Trophoblast cell (in vitro differentiated cells and primary cell): Measurements from ENCODE around the gene GOSR1.

Source experiments
- DNase-seq, 2 donors: peaks; one replicate each; pipeline ENCODE4 v3.0.0-alpha.2; 2016
- H2AFZ ChIP-seq: 2 replicates; pipeline ENCODE4 v1.6.1; 2013; ENCODE audit warnings: low read length, moderate library complexity, mild to moderate bottlenecking; ENCODE audit not compliant: insufficient read depth, poor library complexity
- H2AK5ac ChIP-seq: 2 replicates; pipeline ENCODE4 v1.6.1; 2013; ENCODE audit warnings: mild to moderate bottlenecking, low read length
- H2BK120ac ChIP-seq: 2 replicates; pipeline ENCODE4 v1.6.1; 2013; ENCODE audit warnings: low read length, mild to moderate bottlenecking, moderate library complexity; ENCODE audit not compliant: insufficient read depth, poor library complexity
- H2BK12ac ChIP-seq: 2 replicates; pipeline ENCODE4 v1.6.1; 2013; ENCODE audit warnings: mild to moderate bottlenecking, low read length, moderate library complexity
- H2BK5ac ChIP-seq: 2 replicates; pipeline ENCODE4 v1.6.1; 2013; ENCODE audit warnings: low read length, low read depth, moderate library complexity, mild to moderate bottlenecking; ENCODE audit not compliant: poor library complexity
- H3K14ac ChIP-seq: 2 replicates; pipeline ENCODE4 v1.6.1; 2013; ENCODE audit warnings: mild to moderate bottlenecking, low read length
- H3K18ac ChIP-seq: 2 replicates; pipeline ENCODE4 v1.6.1; 2013; ENCODE audit warnings: mild to moderate bottlenecking, low read length
- H3K23ac ChIP-seq: 2 replicates; pipeline ENCODE4 v1.6.1; 2013; ENCODE audit warnings: low read length
- H3K27ac ChIP-seq: 2 replicates; pipeline ENCODE4 v1.5.1; 2013; ENCODE audit warnings: low read depth, mild to moderate bottlenecking, inconsistent platforms, low read length, moderate library complexity
- H3K27me3 ChIP-seq: 2 replicates; pipeline ENCODE4 v1.6.1; 2013; ENCODE audit warnings: inconsistent platforms, mild to moderate bottlenecking, low read length, moderate library complexity; ENCODE audit not compliant: insufficient read depth
- H3K36me3 ChIP-seq, 2 experiments: 1 replicate in 1 of 2; 2 replicates in 1 of 2; pipeline ENCODE4 v1.6.1; 2013; ENCODE audit warnings: low read length in 2 of 2, mild to moderate bottlenecking in 2 of 2, moderate library complexity in 1 of 2; ENCODE audit not compliant: insufficient read depth in 2 of 2, control insufficient read depth in 1 of 2
- H3K4ac ChIP-seq: 2 replicates; pipeline ENCODE4 v1.6.1; 2013; ENCODE audit warnings: low read depth, mild to moderate bottlenecking, low read length, moderate library complexity
- H3K4me1 ChIP-seq, 2 experiments: 1 replicate in 1 of 2; 2 replicates in 1 of 2; pipeline ENCODE4 v1.6.1; 2013; ENCODE audit warnings: low read length in 2 of 2, mild to moderate bottlenecking in 2 of 2, moderate library complexity in 1 of 2; ENCODE audit not compliant: insufficient read depth in 2 of 2, control insufficient read depth in 1 of 2
- H3K4me2 ChIP-seq: 2 replicates; pipeline ENCODE4 v1.6.1; 2013; ENCODE audit warnings: inconsistent platforms, mild to moderate bottlenecking, low read length, moderate library complexity
- H3K4me3 ChIP-seq: 2 replicates; pipeline ENCODE4 v1.5.1; 2013; ENCODE audit warnings: mild to moderate bottlenecking, low read depth, low read length, inconsistent platforms
- H3K79me1 ChIP-seq: one replicate; pipeline ENCODE4 v1.6.1; 2013; ENCODE audit warnings: low read length
- H3K79me2 ChIP-seq: 2 replicates; pipeline ENCODE4 v1.6.1; 2013; ENCODE audit warnings: low read length, mild to moderate bottlenecking; ENCODE audit not compliant: control insufficient read depth, insufficient read depth, poor library complexity
- H3K9ac ChIP-seq: 2 replicates; pipeline ENCODE4 v1.6.1; 2013; ENCODE audit warnings: mild to moderate bottlenecking, low read length
- H3K9me3 ChIP-seq: 2 replicates; pipeline ENCODE4 v1.6.1; 2013; ENCODE audit warnings: low read depth, mild to moderate bottlenecking, control low read depth, inconsistent platforms, low read length; ENCODE audit not compliant: insufficient read depth
- H4K12ac ChIP-seq: 2 replicates; pipeline ENCODE4 v1.6.1; 2013; ENCODE audit warnings: low read depth, mild to moderate bottlenecking, low read length, moderate library complexity
- H4K8ac ChIP-seq: 2 replicates; pipeline ENCODE4 v1.6.1; 2013; ENCODE audit warnings: low read depth, mild to moderate bottlenecking, low read length, moderate library complexity
- H4K91ac ChIP-seq: one replicate; pipeline ENCODE4 v1.6.1; 2013; ENCODE audit warnings: low read depth, mild to moderate bottlenecking, low read length, moderate library complexity
- WGBS: extraction: QIAGEN DNeasy Blood & Tissue Kit; methylation state at CpG from one replicate; pipeline ENCODE4 v1.1.7; 2013; ENCODE audit warnings: missing lambda C conversion rate; ENCODE audit not compliant: insufficient read length, insufficient coverage; ENCODE audit errors: extremely low coverage; 5-methylcytosine and 5-hydroxymethylcytosine counted together

Gene GOSR1

DNA sequence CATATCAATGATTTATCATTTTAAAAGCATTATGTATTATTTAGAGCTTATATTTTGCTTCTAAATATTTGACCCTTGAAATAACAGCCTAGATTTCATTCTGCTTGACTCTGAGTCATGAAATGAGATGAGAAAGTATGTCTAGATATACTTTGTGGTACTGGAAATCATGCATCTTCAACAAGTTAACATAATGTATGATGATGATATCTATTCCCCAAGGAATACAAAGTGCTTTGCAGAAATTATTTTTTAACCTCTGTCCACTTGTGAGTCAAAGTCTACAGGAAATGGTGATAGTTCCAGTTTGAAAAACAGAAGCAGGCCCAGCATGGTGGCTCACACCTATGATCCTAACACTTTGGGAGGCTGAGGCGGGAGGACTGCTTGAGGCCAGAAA is 36.1 kb downstream of the GOSR1 start:
- Histone ChIP-seq H3K4me1 (no peaks in the 10 kb centered on the region), H4K8ac (no peak overlapping the region), H3K4me3 (no peak overlapping the region), H3K18ac (no peak overlapping the region), H2BK12ac (no peak overlapping the region), H4K91ac (no peak overlapping the region), H2AK5ac (no peak overlapping the region), H3K9me3 (no peaks in the 10 kb centered on the region), H4K12ac (no peak overlapping the region), H3K36me3 (peaks cover 16 to 18% of the 10 kb centered on the region in 2 experiments), H3K4me2 (no peak overlapping the region), H3K27ac (no peak overlapping the region), H3K23ac (no peak overlapping the region), H3K9ac (no peak overlapping the region), H2BK120ac (no peak overlapping the region), H2AFZ (no peak overlapping the region), H3K4ac (no peak overlapping the region), H3K14ac (no peak overlapping the region), H3K79me1 (no peaks in the 10 kb centered on the region), H3K27me3 (no peaks in the 10 kb centered on the region), H3K79me2 (no peaks in the 10 kb centered on the region), H2BK5ac (no peak overlapping the region)
- DNase-seq = no peak
- WGBS = no CpG with 5 or more reads among the region's 1 CpG

GRCh38 chr17:30514895-30515596 is 37.8 kb downstream of the GOSR1 start:
- H3K18ac ChIP-seq = no peak overlapping the region
- no peaks in the 10 kb centered on the region for H3K9me3 ChIP-seq
- no peaks in the 10 kb centered on the region for H3K79me1 ChIP-seq
- peaks cover 20 to 24% of the 10 kb centered on the region in 2 experiments for H3K36me3 ChIP-seq
- H3K27ac ChIP-seq = no peak overlapping the region
- H3K4me1 ChIP-seq = no peaks in the 10 kb centered on the region
- H4K8ac ChIP-seq = no peak overlapping the region
- H4K91ac ChIP-seq = no peak overlapping the region
- H4K12ac ChIP-seq = no peak overlapping the region
- no peak overlapping the region for H3K9ac ChIP-seq
- no peak overlapping the region for H2AFZ ChIP-seq
- H3K27me3 ChIP-seq = no peaks in the 10 kb centered on the region
- no peak overlapping the region for H2BK120ac ChIP-seq
- no peak overlapping the region for H3K4me2 ChIP-seq
- H2BK12ac ChIP-seq = no peak overlapping the region
- WGBS = no CpG with 5 or more reads among the region's 3 CpGs
- H3K23ac ChIP-seq = no peak overlapping the region
- H3K4me3 ChIP-seq = no peak overlapping the region
- DNase-seq = no peak
- H2BK5ac ChIP-seq = no peak overlapping the region
- H3K79me2 ChIP-seq = no peaks in the 10 kb centered on the region
- H3K14ac ChIP-seq = no peak overlapping the region
- no peak overlapping the region for H2AK5ac ChIP-seq
- no peak overlapping the region for H3K4ac ChIP-seq

GRCh38 chr17:30517786-30518185 is 40.6 kb downstream of the GOSR1 start:
- no peak overlapping the region for H2BK120ac ChIP-seq
- no peaks in the 10 kb centered on the region for H3K4me1 ChIP-seq
- no peak overlapping the region for H2AK5ac ChIP-seq
- H3K9ac ChIP-seq = peak overlapping the region; percentile 7
- H3K23ac ChIP-seq = no peak overlapping the region
- no peaks in the 10 kb centered on the region for H3K27me3 ChIP-seq
- H3K4ac ChIP-seq = no peak overlapping the region
- H3K4me3 ChIP-seq = no peak overlapping the region
- H3K79me2 ChIP-seq = no peaks in the 10 kb centered on the region
- peaks cover 8% of the 10 kb centered on the region for H3K9me3 ChIP-seq
- no peak overlapping the region for H2AFZ ChIP-seq
- H3K79me1 ChIP-seq = no peaks in the 10 kb centered on the region
- H3K18ac ChIP-seq = no peak overlapping the region
- H4K8ac ChIP-seq = no peak overlapping the region
- WGBS = no CpG with 5 or more reads among the region's 1 CpG
- no peak overlapping the region for H3K27ac ChIP-seq
- DNase-seq = no peak
- H2BK12ac ChIP-seq = no peak overlapping the region
- H4K91ac ChIP-seq = no peak overlapping the region
- H3K36me3 ChIP-seq = peaks cover 31 to 32% of the 10 kb centered on the region in 2 experiments
- no peak overlapping the region for H3K4me2 ChIP-seq
- H4K12ac ChIP-seq = no peak overlapping the region
- H3K14ac ChIP-seq = no peak overlapping the region
- no peak overlapping the region for H2BK5ac ChIP-seq

DNA sequence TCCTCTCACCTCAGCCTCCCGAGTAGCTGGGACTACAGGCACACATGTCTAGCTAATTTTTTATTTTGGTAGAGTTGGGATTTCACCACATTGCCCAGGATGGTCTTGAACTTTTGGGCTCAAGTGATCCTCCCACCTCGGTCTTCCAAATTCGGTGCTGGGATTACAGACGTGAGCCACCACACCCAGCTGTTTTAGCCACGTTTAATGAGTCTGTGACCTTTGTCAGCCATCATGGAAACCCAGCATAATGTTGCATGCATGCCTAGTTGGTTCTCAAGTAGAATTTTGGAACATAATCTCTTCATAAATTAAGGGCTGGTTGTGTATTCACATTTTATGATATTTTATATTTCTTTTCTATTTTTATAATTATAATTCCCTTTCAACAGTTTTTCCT is 42.0 kb downstream of the GOSR1 start:
- Histone ChIP-seq H3K79me2 (no peaks in the 10 kb centered on the region), H4K91ac (no peak overlapping the region), H2AK5ac (no peak overlapping the region), H2BK120ac (no peak overlapping the region), H3K79me1 (no peaks in the 10 kb centered on the region), H2BK5ac (no peak overlapping the region), H3K27me3 (no peaks in the 10 kb centered on the region), H3K9ac (no peak overlapping the region), H2AFZ (no peak overlapping the region), H3K36me3 (peaks cover 31 to 32% of the 10 kb centered on the region in 2 experiments), H3K4me1 (no peaks in the 10 kb centered on the region), H3K27ac (no peak overlapping the region), H3K9me3 (peaks cover 8% of the 10 kb centered on the region), H4K8ac (no peak overlapping the region), H3K4ac (no peak overlapping the region), H3K14ac (no peak overlapping the region), H3K18ac (no peak overlapping the region), H3K23ac (no peak overlapping the region), H3K4me2 (no peak overlapping the region), H3K4me3 (no peak overlapping the region), H2BK12ac (no peak overlapping the region), H4K12ac (no peak overlapping the region)
- no peak for DNase-seq
- no CpG with 5 or more reads among the region's 5 CpGs for WGBS
